ENCODE results near the gene CXCL16.

The CXCL16 gene

DNA sequence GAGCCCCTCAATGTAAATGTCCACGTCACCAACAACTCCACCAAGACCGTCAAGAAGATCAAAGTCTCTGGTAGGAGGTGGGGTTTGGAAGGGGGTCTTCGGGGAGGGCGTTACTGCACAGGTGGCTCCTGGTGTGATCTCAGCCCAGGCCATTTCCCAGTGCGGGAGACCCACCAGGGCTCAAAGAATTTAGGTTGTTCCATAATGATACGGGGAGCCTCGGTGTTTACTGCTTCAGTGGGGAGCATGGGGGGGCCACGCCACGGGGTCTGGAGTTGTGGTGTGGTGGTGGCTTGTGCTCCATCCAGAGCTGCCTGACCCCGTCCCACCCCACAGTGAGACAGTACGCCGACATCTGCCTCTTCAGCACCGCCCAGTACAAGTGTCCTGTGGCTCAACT lies 21.5 kb downstream of the CXCL16 start:
- Histone ChIP-seq H3K9me3 (ENCODE audit: insufficient read depth, low read length) (no peaks in the 10 kb centered on the region), H3K9me2 (replicated peaks; ENCODE audit: insufficient read depth, low read length) (no peaks in the 10 kb centered on the region), H4K20me1 (ENCODE audit: low read depth, low read length) (no peaks in the 10 kb centered on the region), H3F3A (ENCODE audit: insufficient read depth) (no peaks in the 10 kb centered on the region), H2AFZ (ENCODE audit: low read depth, low read length, severe bottlenecking) (no peak overlapping the region), H3K27ac (ENCODE audit: low read depth, low read length) (no peak overlapping the region), H3K4me2 (ENCODE audit: low read depth, low read length, poor library complexity, severe bottlenecking) (no peak overlapping the region), H3K9ac (ENCODE audit: low read length) (no peak overlapping the region), H3K36me3 (ENCODE audit: low read length) (no peaks in the 10 kb centered on the region), H3K27me3 (ENCODE audit: low read length) (no peaks in the 10 kb centered on the region), H3K79me2 (ENCODE audit: insufficient read depth, low read length) (no peaks in the 10 kb centered on the region), H3K4me3 (ENCODE audit: insufficient read depth, low read length, poor library complexity, severe bottlenecking) (no peak overlapping the region)
- TF ChIP-seq EZH2phosphoT487 (conservative IDR thresholded peaks at IDR 0.05; ENCODE audit: low read length) = no peak
- TF ChIP-seq, protein P1, sequence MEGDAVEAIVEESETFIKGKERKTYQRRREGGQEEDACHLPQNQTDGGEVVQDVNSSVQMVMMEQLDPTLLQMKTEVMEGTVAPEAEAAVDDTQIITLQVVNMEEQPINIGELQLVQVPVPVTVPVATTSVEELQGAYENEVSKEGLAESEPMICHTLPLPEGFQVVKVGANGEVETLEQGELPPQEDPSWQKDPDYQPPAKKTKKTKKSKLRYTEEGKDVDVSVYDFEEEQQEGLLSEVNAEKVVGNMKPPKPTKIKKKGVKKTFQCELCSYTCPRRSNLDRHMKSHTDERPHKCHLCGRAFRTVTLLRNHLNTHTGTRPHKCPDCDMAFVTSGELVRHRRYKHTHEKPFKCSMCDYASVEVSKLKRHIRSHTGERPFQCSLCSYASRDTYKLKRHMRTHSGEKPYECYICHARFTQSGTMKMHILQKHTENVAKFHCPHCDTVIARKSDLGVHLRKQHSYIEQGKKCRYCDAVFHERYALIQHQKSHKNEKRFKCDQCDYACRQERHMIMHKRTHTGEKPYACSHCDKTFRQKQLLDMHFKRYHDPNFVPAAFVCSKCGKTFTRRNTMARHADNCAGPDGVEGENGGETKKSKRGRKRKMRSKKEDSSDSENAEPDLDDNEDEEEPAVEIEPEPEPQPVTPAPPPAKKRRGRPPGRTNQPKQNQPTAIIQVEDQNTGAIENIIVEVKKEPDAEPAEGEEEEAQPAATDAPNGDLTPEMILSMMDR (IDR thresholded peaks at IDR 0.05; ENCODE audit: insufficient read depth, low read length, poor library complexity, severe bottlenecking) = no peak

- TF ChIP-seq EZH2phosphoT487 (conservative IDR thresholded peaks at IDR 0.05; ENCODE audit: low read length) = no peak
- TF ChIP-seq, protein P1 (IDR thresholded peaks at IDR 0.05; ENCODE audit: insufficient read depth, low read length, poor library complexity, severe bottlenecking) = no peak
- Histone ChIP-seq H3K4me3 (ENCODE audit: insufficient read depth, low read length, poor library complexity, severe bottlenecking) (no peak overlapping the region), H4K20me1 (ENCODE audit: low read depth, low read length) (no peaks in the 10 kb centered on the region), H3K27me3 (ENCODE audit: low read length) (no peaks in the 10 kb centered on the region), H3K9me2 (replicated peaks; ENCODE audit: insufficient read depth, low read length) (no peaks in the 10 kb centered on the region), H3F3A (ENCODE audit: insufficient read depth) (no peaks in the 10 kb centered on the region), H2AFZ (ENCODE audit: low read depth, low read length, severe bottlenecking) (no peak overlapping the region), H3K79me2 (ENCODE audit: insufficient read depth, low read length) (no peaks in the 10 kb centered on the region), H3K9me3 (ENCODE audit: insufficient read depth, low read length) (no peaks in the 10 kb centered on the region), H3K27ac (ENCODE audit: low read depth, low read length) (no peak overlapping the region), H3K9ac (ENCODE audit: low read length) (no peak overlapping the region), H3K36me3 (ENCODE audit: low read length) (no peaks in the 10 kb centered on the region), H3K4me2 (ENCODE audit: low read depth, low read length, poor library complexity, severe bottlenecking) (no peak overlapping the region)
Measured at GRCh38 chr17:4717791-4718190, 21.9 kb downstream of the CXCL16 start.

DNA sequence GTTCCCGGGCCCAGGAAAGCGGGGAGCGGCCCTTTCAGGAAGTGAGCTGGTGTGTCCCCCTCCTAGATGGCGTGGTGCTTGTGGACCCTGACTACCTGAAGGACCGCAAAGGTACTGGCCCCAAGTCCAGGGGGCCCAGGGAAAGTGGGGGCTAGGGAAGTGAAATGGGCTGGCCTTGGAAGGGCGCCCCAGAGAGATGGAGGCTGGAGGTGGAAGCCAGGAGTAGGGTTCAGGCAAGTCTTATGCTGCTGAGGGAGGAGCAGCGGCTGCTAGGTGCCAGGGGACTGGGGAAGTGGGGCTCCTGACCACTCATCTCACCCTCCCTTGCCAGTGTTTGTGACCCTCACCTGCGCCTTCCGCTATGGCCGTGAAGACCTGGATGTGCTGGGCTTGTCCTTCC lies 23.6 kb downstream of the CXCL16 start:
- H3K27me3 ChIP-seq (ENCODE audit: low read length) = no peaks in the 10 kb centered on the region
- H3K4me3 ChIP-seq (ENCODE audit: insufficient read depth, low read length, poor library complexity, severe bottlenecking) = no peak overlapping the region
- no peaks in the 10 kb centered on the region for H3F3A ChIP-seq (ENCODE audit: insufficient read depth)
- H2AFZ ChIP-seq (ENCODE audit: low read depth, low read length, severe bottlenecking) = no peak overlapping the region
- H3K9ac ChIP-seq (ENCODE audit: low read length) = no peak overlapping the region
- no peaks in the 10 kb centered on the region for H3K9me3 ChIP-seq (ENCODE audit: insufficient read depth, low read length)
- no peak for TF ChIP-seq EZH2phosphoT487 (conservative IDR thresholded peaks at IDR 0.05; ENCODE audit: low read length)
- TF ChIP-seq, protein P1 (IDR thresholded peaks at IDR 0.05; ENCODE audit: insufficient read depth, low read length, poor library complexity, severe bottlenecking) = no peak
- H3K9me2 ChIP-seq (replicated peaks; ENCODE audit: insufficient read depth, low read length) = no peaks in the 10 kb centered on the region
- H3K4me2 ChIP-seq (ENCODE audit: low read depth, low read length, poor library complexity, severe bottlenecking) = no peak overlapping the region
- H3K27ac ChIP-seq (ENCODE audit: low read depth, low read length) = no peak overlapping the region
- H3K36me3 ChIP-seq (ENCODE audit: low read length) = no peaks in the 10 kb centered on the region
- peaks cover 12% of the 10 kb centered on the region for H3K79me2 ChIP-seq (ENCODE audit: insufficient read depth, low read length)
- H4K20me1 ChIP-seq (ENCODE audit: low read depth, low read length) = no peaks in the 10 kb centered on the region
